ENCODE results near the gene HBS1L. TPM values are rescaled to one million over a fixed set of nuclear protein-coding genes. Genes with fewer than 3 reads are reported as not detected.

Gene HBS1L
- polyA plus RNA-seq, 1 of the 3 experiments (the other 2 are of a cell fraction) = 19.0 TPM

DNA sequence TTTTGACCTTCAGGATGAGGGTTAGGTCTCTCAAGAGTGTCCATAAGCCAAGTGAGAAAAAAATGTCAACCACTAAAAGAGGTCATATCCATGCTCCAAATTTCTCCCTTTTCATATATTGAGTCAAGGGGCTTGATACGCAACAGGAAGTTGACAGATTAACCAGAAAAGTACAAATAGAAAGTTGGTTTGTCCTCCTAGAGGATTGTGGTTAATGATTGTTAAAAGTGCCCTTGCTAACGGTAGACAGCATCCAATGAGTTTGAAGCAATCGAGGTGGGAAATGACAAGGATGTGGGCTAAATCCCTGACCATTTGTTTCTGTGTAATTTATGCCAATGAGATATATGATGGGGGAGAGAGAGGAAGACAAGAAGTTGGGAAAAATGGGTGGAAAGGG is 18.1 kb upstream of the HBS1L start:
- WGBS (ENCODE audit: low lambda C conversion rate) = 42% methylated on average over 3 of the region's 3 CpGs
- POLR2A ChIA-PET = no interaction called here

DNA sequence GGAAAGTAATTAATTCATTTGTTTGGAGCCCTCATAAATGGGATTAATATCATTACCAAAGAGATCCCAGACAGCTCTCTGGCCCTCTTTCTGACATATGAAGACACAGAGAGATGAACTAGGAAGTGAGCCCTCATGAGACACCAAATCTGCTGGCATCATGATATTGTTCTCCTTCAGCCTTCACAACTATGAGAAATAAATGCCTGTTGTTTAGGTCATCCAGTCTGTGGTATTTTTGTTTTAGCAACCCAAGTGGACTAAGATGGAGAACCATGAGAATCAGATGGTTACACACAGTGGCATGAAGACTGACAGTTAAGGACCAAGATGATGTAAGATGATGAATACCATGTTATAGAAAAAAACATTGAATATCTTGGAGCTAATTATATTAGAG is 16.9 kb upstream of the HBS1L start:
- H3K27ac ChIP-seq (ENCODE audit: low read depth in 2 of 2, low read length in 1 of 2) = no peak overlapping the region
- H2AFZ ChIP-seq (ENCODE audit: low read depth) = no peak overlapping the region
- H3K4me1 ChIP-seq (ENCODE audit: control insufficient read depth in 1 of 2, insufficient read depth in 2 of 2, low read depth in 1 of 2, low read length in 1 of 2) = no peaks in the 10 kb centered on the region
- no peak overlapping the region for H3K9ac ChIP-seq
- no peaks in the 10 kb centered on the region for H3K79me2 ChIP-seq (ENCODE audit: insufficient read depth)
- H3K9me3 ChIP-seq = no peaks in the 10 kb centered on the region
- H3K9me2 ChIP-seq = no peaks in the 10 kb centered on the region
- no peak overlapping the region for H3K4me2 ChIP-seq
- DNase-seq = no peak
- CTCF ChIA-PET = no interaction called here
- TF ChIP-seq, protein P1, sequence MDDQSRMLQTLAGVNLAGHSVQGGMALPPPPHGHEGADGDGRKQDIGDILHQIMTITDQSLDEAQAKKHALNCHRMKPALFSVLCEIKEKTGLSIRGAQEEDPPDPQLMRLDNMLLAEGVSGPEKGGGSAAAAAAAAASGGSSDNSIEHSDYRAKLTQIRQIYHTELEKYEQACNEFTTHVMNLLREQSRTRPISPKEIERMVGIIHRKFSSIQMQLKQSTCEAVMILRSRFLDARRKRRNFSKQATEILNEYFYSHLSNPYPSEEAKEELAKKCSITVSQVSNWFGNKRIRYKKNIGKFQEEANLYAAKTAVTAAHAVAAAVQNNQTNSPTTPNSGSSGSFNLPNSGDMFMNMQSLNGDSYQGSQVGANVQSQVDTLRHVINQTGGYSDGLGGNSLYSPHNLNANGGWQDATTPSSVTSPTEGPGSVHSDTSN (IDR thresholded peaks at IDR 0.05) = no peak
- TF ChIP-seq, protein P2, sequence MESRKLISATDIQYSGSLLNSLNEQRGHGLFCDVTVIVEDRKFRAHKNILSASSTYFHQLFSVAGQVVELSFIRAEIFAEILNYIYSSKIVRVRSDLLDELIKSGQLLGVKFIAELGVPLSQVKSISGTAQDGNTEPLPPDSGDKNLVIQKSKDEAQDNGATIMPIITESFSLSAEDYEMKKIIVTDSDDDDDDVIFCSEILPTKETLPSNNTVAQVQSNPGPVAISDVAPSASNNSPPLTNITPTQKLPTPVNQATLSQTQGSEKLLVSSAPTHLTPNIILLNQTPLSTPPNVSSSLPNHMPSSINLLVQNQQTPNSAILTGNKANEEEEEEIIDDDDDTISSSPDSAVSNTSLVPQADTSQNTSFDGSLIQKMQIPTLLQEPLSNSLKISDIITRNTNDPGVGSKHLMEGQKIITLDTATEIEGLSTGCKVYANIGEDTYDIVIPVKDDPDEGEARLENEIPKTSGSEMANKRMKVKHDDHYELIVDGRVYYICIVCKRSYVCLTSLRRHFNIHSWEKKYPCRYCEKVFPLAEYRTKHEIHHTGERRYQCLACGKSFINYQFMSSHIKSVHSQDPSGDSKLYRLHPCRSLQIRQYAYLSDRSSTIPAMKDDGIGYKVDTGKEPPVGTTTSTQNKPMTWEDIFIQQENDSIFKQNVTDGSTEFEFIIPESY (IDR thresholded peaks at IDR 0.05; ENCODE audit: borderline replicate concordance, low read depth) = no peak
- TF ChIP-seq RAD21 (IDR thresholded peaks at IDR 0.05; ENCODE audit: low read length) (no peak), TEAD4 (IDR thresholded peaks at IDR 0.05; ENCODE audit: borderline replicate concordance, insufficient read depth) (no peak), POLR2AphosphoS5 (IDR thresholded peaks at IDR 0.05; ENCODE audit: low read depth, low read length) (no peak), SIN3A (IDR thresholded peaks at IDR 0.05; ENCODE audit: borderline replicate concordance, low read depth, low read length) (no peak), MEF2A (IDR thresholded peaks at IDR 0.05; ENCODE audit: borderline replicate concordance, low read depth) (no peak)
- TF ChIP-seq, protein P3, sequence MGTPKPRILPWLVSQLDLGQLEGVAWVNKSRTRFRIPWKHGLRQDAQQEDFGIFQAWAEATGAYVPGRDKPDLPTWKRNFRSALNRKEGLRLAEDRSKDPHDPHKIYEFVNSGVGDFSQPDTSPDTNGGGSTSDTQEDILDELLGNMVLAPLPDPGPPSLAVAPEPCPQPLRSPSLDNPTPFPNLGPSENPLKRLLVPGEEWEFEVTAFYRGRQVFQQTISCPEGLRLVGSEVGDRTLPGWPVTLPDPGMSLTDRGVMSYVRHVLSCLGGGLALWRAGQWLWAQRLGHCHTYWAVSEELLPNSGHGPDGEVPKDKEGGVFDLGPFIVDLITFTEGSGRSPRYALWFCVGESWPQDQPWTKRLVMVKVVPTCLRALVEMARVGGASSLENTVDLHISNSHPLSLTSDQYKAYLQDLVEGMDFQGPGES (IDR thresholded peaks at IDR 0.05; ENCODE audit: low read depth, low read length) = no peak
- TF ChIP-seq, protein P4, sequence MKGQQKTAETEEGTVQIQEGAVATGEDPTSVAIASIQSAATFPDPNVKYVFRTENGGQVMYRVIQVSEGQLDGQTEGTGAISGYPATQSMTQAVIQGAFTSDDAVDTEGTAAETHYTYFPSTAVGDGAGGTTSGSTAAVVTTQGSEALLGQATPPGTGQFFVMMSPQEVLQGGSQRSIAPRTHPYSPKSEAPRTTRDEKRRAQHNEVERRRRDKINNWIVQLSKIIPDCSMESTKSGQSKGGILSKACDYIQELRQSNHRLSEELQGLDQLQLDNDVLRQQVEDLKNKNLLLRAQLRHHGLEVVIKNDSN (IDR thresholded peaks at IDR 0.05; ENCODE audit: borderline replicate concordance, low read depth) = no peak
- POLR2A ChIA-PET = no interaction called here
- no peaks in the 10 kb centered on the region for H4K20me1 ChIP-seq (ENCODE audit: insufficient read depth)
- no peak overlapping the region for H3K4me3 ChIP-seq (ENCODE audit: low read depth in 2 of 2, low read length in 1 of 2)
- no peaks in the 10 kb centered on the region for H3K36me3 ChIP-seq (replicated peaks in 1 of 2; ENCODE audit: control insufficient read depth in 1 of 2, insufficient read depth in 2 of 2, low read length in 1 of 2)
- H3K27me3 ChIP-seq (ENCODE audit: insufficient read depth) = no peaks in the 10 kb centered on the region
- no peaks in the 10 kb centered on the region for H3F3A ChIP-seq (replicated peaks; ENCODE audit: insufficient read depth)

More for the DNA sequence above, 18.1 kb upstream of the HBS1L start:
- Histone ChIP-seq H3K27me3 (ENCODE audit: insufficient read depth) (no peaks in the 10 kb centered on the region), H4K20me1 (ENCODE audit: insufficient read depth) (no peaks in the 10 kb centered on the region), H3K4me2 (no peak overlapping the region), H2AFZ (ENCODE audit: low read depth) (no peak overlapping the region), H3K36me3 (replicated peaks in 1 of 2; ENCODE audit: control insufficient read depth in 1 of 2, insufficient read depth in 2 of 2, low read length in 1 of 2) (no peaks in the 10 kb centered on the region), H3K4me3 (ENCODE audit: low read depth in 2 of 2, low read length in 1 of 2) (no peak overlapping the region), H3F3A (replicated peaks; ENCODE audit: insufficient read depth) (no peaks in the 10 kb centered on the region), H3K9ac (no peak overlapping the region), H3K9me3 (no peaks in the 10 kb centered on the region), H3K79me2 (ENCODE audit: insufficient read depth) (no peaks in the 10 kb centered on the region), H3K4me1 (ENCODE audit: control insufficient read depth in 1 of 2, insufficient read depth in 2 of 2, low read depth in 1 of 2, low read length in 1 of 2) (no peaks in the 10 kb centered on the region), H3K27ac (ENCODE audit: low read depth in 2 of 2, low read length in 1 of 2) (no peak overlapping the region), H3K9me2 (no peaks in the 10 kb centered on the region)
- TF ChIP-seq JUND (IDR thresholded peaks at IDR 0.05) = no peak
- TF ChIP-seq, protein P1 (IDR thresholded peaks at IDR 0.05) = no peak
- no peak for TF ChIP-seq NFIC (IDR thresholded peaks at IDR 0.05; ENCODE audit: borderline replicate concordance)
- no peak for TF ChIP-seq EZH2phosphoT487 (IDR thresholded peaks at IDR 0.05; ENCODE audit: borderline replicate concordance, low read depth)
- TF ChIP-seq GATA2 (CRISPR knock-in tag; IDR thresholded peaks at IDR 0.05) = no peak
- TF ChIP-seq FOSL2 (IDR thresholded peaks at IDR 0.05; ENCODE audit: borderline replicate concordance, low read depth) = no peak
- TF ChIP-seq SMC3 (IDR thresholded peaks at IDR 0.05; ENCODE audit: low read depth, low read length) = no peak
- TF ChIP-seq RCOR1 (IDR thresholded peaks at IDR 0.05; ENCODE audit: low read length) = no peak
- TF ChIP-seq TCF12 (IDR thresholded peaks at IDR 0.05) = no peak
- no peak for TF ChIP-seq MXI1 (IDR thresholded peaks at IDR 0.05; ENCODE audit: low read depth, low read length)
- DNase-seq = no peak
- CTCF ChIA-PET = no interaction called here
